ENCODE data around the gene SF1. TPM values are rescaled to one million over a fixed set of nuclear protein-coding genes. Genes with fewer than 3 reads are reported as not detected.
"Not testable (repeated sequence)": the region's sequence is repeated elsewhere in the genome, so short reads cannot be mapped to it uniquely, and the experiment has no call there.

Gene SF1
- polyA plus RNA-seq, 1 experiment = 56.8 TPM

DNA sequence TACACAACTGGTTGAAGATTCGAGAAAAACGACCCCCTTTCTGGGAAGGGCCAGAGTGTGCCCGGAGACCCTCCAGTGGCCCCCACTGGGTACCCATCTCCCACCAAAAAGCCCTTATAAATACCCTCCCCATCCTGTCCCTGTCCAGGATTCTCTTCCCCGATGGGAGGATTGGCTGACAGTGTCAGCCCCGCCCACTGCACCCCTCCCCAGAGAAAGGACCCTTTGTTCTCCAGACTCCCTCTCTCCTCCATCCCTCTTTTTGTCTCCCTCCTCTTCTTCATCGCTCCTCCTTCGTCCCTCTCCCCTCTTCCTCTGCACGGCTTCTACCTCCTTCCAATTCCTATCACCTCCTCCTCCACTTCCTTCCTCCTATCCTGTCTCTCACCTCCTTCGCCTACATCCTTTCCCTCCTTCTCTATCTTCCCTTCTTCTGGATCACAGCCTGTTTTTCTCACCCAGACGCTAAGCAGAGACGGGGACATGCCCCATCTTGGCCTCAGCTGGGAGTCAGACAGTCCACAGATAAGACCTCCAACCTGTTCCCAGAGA, 45.3 kb upstream of the SF1 start:
- Histone ChIP-seq H3K4me3 (ENCODE audit: low read depth, low read length) (no peak overlapping the region), H3K27ac (ENCODE audit: low read depth, low read length) (no peak overlapping the region), H3K27me3 (ENCODE audit: control insufficient read depth, insufficient read depth, low read length) (peaks cover 8% of the 10 kb centered on the region), H3K9me3 (ENCODE audit: control insufficient read depth, insufficient read depth, low read length) (peaks cover 8% of the 10 kb centered on the region; the same call in 1 of the 2 replicates)
- CTCF ChIA-PET = interaction anchor here (1.2 kb wide), 1 partner anchor 21 kb away, joined by 4 read pairs; the partner anchor contains the start of gene CDC42BPG
- TF ChIP-seq, protein P1, sequence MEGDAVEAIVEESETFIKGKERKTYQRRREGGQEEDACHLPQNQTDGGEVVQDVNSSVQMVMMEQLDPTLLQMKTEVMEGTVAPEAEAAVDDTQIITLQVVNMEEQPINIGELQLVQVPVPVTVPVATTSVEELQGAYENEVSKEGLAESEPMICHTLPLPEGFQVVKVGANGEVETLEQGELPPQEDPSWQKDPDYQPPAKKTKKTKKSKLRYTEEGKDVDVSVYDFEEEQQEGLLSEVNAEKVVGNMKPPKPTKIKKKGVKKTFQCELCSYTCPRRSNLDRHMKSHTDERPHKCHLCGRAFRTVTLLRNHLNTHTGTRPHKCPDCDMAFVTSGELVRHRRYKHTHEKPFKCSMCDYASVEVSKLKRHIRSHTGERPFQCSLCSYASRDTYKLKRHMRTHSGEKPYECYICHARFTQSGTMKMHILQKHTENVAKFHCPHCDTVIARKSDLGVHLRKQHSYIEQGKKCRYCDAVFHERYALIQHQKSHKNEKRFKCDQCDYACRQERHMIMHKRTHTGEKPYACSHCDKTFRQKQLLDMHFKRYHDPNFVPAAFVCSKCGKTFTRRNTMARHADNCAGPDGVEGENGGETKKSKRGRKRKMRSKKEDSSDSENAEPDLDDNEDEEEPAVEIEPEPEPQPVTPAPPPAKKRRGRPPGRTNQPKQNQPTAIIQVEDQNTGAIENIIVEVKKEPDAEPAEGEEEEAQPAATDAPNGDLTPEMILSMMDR (IDR thresholded peaks at IDR 0.05; ENCODE audit: low read depth, low read length) = no peak
- POLR2A ChIA-PET = no interaction called here
- no peak for DNase-seq (ENCODE audit: low read depth, low spot score)

DNA sequence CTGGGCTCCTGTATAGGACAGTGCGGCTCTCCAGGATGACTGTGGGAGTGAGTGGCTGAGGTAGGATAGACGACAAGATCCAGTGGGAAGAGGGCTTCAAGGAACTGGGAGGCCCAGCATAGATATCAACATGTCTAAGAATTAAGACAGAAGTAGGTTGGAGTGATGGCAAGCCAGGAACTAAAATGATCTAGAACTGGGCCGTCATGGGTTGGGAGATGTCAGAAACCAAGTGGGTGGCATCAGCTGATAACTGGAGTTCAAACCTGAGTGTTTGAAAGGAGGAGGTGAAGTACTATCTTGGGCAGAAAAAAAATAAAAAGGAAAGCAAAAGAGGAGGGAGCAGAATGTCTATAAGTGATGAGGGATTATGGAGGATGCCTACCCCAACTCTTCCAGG, 39.1 kb upstream of the SF1 start:
- POLR2A ChIA-PET = no interaction called here
- TF ChIP-seq, protein P1 (IDR thresholded peaks at IDR 0.05; ENCODE audit: low read depth, low read length) = no peak
- H3K27me3 ChIP-seq (ENCODE audit: control insufficient read depth, insufficient read depth, low read length) = peaks cover 5% of the 10 kb centered on the region
- H3K4me3 ChIP-seq (ENCODE audit: low read depth, low read length) = no peak overlapping the region
- CTCF ChIA-PET = interaction anchor here (1.3 kb wide), 1 partner anchor 28 kb away, joined by 3 read pairs; no protein-coding TSS in a partner anchor
- H3K9me3 ChIP-seq (ENCODE audit: control insufficient read depth, insufficient read depth, low read length) = no peaks in the 10 kb centered on the region
- no peak overlapping the region for H3K27ac ChIP-seq (ENCODE audit: low read depth, low read length)
- DNase-seq (ENCODE audit: low read depth, low spot score) = no peak

DNA sequence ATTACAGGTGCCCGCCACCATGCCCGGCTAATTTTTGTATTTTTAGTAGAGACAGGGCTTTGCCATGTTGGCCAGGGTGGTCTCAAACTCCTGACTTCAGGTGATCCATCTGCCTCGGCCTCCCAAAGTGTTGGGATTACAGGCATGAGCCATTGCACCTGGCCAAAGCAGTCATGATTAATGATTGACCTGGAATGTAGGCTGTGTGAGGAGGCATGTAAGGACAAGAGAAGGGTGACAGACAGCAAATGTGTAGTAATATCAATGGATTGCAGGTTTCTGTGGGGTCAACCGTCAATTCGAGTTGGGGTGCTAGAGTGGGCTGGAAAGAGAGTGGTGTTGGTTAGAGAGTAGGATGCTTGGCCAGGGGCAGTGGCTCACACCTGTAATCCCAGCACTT, 37.1 kb upstream of the SF1 start:
- H3K27me3 ChIP-seq (ENCODE audit: control insufficient read depth, insufficient read depth, low read length); H3K9me3 ChIP-seq (ENCODE audit: control insufficient read depth, insufficient read depth, low read length); CTCF ChIA-PET; DNase-seq (ENCODE audit: low read depth, low spot score); H3K27ac ChIP-seq (ENCODE audit: low read depth, low read length); POLR2A ChIA-PET; H3K4me3 ChIP-seq (ENCODE audit: low read depth, low read length): not testable (repeated sequence)

DNA sequence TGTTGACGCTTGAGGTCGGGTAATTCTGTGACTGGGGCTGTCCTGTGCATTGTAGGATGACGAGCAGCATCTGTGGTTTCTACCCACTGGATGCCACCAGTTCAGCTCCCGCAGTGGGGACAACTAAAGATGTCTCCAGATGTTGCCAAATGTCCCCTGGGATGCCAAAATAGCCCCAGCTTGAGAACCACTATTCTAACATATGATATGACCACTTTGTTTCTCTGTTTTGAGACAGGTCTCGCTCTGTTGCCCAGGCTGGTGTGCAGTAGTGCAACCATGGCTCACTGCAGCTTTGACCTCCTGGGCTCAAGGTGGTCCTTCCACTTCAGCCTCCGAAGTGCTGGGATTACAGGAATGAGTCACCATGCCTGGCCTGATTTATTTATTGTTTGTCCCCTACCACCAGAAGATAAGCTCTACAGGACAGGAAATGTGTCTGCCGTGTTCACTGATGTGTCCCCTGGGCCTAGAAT, 36.4 kb upstream of the SF1 start:
- POLR2A ChIA-PET = no interaction called here
- no peak overlapping the region for H3K4me3 ChIP-seq (ENCODE audit: low read depth, low read length)
- H3K27me3 ChIP-seq (ENCODE audit: control insufficient read depth, insufficient read depth, low read length) = peaks cover 2% of the 10 kb centered on the region
- CTCF ChIA-PET = no interaction called here
- H3K9me3 ChIP-seq (ENCODE audit: control insufficient read depth, insufficient read depth, low read length) = no peaks in the 10 kb centered on the region
- no peak for DNase-seq (ENCODE audit: low read depth, low spot score)
- TF ChIP-seq, protein P1 (IDR thresholded peaks at IDR 0.05; ENCODE audit: low read depth, low read length) = no peak
- H3K27ac ChIP-seq (ENCODE audit: low read depth, low read length) = no peak overlapping the region

DNA sequence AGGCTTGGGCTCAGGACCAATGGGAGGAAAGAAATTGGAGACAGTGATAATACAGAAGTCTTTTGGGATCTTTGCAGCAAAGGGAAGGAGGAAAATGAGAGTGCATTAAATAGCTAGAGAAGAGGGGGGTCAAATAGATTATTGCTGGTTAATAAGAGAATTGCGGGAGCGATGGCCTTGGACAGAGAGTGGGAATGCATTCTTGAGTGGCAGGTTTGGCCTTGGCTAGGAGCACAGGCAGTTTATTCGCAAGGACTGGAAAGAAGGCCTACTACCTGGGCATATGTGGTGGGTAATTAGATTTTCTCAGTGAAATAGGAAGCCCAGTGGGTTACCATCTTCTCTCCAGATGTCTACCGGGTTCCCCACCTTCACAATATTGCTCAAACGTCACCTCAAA, 35.5 kb upstream of the SF1 start:
- H3K27ac ChIP-seq (ENCODE audit: low read depth, low read length) = no peak overlapping the region
- ChIA-PET CTCF (no interaction called here), POLR2A (interaction anchor here (0.6 to 0.8 kb wide), 2 partner anchors 23 to 35 kb away, joined by 6 to 7 read pairs; no protein-coding TSS in a partner anchor)

More for the DNA sequence above, 35.5 kb upstream of the SF1 start:
- Histone ChIP-seq H3K27me3 (ENCODE audit: control insufficient read depth, insufficient read depth, low read length) (peaks cover 2% of the 10 kb centered on the region), H3K9me3 (ENCODE audit: control insufficient read depth, insufficient read depth, low read length) (no peaks in the 10 kb centered on the region), H3K4me3 (ENCODE audit: low read depth, low read length) (no peak overlapping the region)
- TF ChIP-seq, protein P1 (IDR thresholded peaks at IDR 0.05; ENCODE audit: low read depth, low read length) = no peak
- DNase-seq (ENCODE audit: low read depth, low spot score) = no peak
